HL-60/S4 treated with retinoic acid at 250 ng/mL for 4 days and 3 days (cell line): ENCODE results near the gene SCN8A.

ENCODE experiments used
- in situ Hi-C: fragments of 300-500 bp; cut with MboI; formaldehyde crosslinking; loops from 2 replicates; pipeline ENCODE4 v1.7.0; 2022; ENCODE audit warnings: low sequenced_read_pairs

Gene SCN8A

GRCh38 chr12:51811203-51812202, 220.5 kb downstream of the SCN8A start:
- in situ Hi-C loops = no loop called here

- in situ Hi-C loops = no loop called here
These were observed 221.8 kb downstream of the SCN8A start for GRCh38 chr12:51812871-51813270.

- in situ Hi-C loops = no loop called here
These were observed 222.9 kb downstream of the SCN8A start for GRCh38 chr12:51813931-51814310.

GRCh38 chr12:51814311-51815088, 223.5 kb downstream of the SCN8A start:
- in situ Hi-C loops = no loop called here

- in situ Hi-C loops = no loop called here
These were observed 224.5 kb downstream of the SCN8A start for GRCh38 chr12:51815571-51815970.

GRCh38 chr12:51817027-51817953, 226.3 kb downstream of the SCN8A start:
- in situ Hi-C loops = no loop called here

- in situ Hi-C loops = no loop called here
These were observed 227.1 kb downstream of the SCN8A start for GRCh38 chr12:51818086-51818485.

GRCh38 chr12:51818566-51819300, 227.7 kb downstream of the SCN8A start:
- in situ Hi-C loops = no loop called here

GRCh38 chr12:51819736-51820525, 228.9 kb downstream of the SCN8A start:
- in situ Hi-C loops = no loop called here

GRCh38 chr12:51820526-51821439, 229.8 kb downstream of the SCN8A start:
- in situ Hi-C loops = no loop called here

GRCh38 chr12:51821440-51822260, 230.6 kb downstream of the SCN8A start:
- in situ Hi-C loops = no loop called here

GRCh38 chr12:51822261-51822616, 231.2 kb downstream of the SCN8A start:
- in situ Hi-C loops = no loop called here

GRCh38 chr12:51822956-51823355, 231.9 kb downstream of the SCN8A start:
- in situ Hi-C loops = no loop called here

GRCh38 chr12:51823875-51824565, 233.0 kb downstream of the SCN8A start:
- in situ Hi-C loops = no loop called here

- in situ Hi-C loops = loop anchor here (25.0 kb wide), 1 partner anchor 388 kb away; no protein-coding TSS in a partner anchor
These were observed 234.2 kb downstream of the SCN8A start for GRCh38 chr12:51825216-51825615.

- in situ Hi-C loops = loop anchor here (25.0 kb wide), 1 partner anchor 390 kb away; no protein-coding TSS in a partner anchor
These were observed 235.8 kb downstream of the SCN8A start for GRCh38 chr12:51826881-51827280.
